ENCODE data around the gene TMED5.
"Not testable (repeated sequence)": the region's sequence is repeated elsewhere in the genome, so short reads cannot be mapped to it uniquely, and the experiment has no call there.

TMED5 gene

DNA sequence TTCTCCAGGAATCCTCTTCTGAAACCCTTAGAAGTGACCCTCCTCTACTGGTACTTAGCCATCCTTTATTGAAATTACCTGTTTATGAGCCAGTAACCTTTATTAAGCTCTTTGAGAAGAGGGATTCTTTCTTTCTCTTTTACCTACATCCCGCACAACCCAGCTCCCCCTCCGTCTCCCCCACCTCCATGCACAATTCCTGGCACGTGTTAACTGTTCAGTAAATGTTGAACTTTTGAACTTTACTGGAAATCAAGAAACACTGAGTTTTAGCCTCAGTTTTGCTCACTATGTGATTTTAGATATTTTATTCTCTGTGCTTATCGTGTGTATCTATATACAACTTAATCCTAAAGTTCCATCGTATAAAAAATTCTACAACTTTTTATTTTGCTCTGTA, 1.8 kb downstream of the TMED5 start:
- in situ Hi-C loops (cut with HindIII; ENCODE audit: low pct_ligation_motif_present, low sequenced_read_pairs), result no loop called here
- no peak for DNase-seq
- TF ChIP-seq, protein P1, sequence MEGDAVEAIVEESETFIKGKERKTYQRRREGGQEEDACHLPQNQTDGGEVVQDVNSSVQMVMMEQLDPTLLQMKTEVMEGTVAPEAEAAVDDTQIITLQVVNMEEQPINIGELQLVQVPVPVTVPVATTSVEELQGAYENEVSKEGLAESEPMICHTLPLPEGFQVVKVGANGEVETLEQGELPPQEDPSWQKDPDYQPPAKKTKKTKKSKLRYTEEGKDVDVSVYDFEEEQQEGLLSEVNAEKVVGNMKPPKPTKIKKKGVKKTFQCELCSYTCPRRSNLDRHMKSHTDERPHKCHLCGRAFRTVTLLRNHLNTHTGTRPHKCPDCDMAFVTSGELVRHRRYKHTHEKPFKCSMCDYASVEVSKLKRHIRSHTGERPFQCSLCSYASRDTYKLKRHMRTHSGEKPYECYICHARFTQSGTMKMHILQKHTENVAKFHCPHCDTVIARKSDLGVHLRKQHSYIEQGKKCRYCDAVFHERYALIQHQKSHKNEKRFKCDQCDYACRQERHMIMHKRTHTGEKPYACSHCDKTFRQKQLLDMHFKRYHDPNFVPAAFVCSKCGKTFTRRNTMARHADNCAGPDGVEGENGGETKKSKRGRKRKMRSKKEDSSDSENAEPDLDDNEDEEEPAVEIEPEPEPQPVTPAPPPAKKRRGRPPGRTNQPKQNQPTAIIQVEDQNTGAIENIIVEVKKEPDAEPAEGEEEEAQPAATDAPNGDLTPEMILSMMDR (IDR thresholded peaks at IDR 0.05; ENCODE audit: low read depth, low read length, missing control alignments), result no peak
- no peaks in the 10 kb centered on the region for H3K27me3 ChIP-seq (replicated peaks)
- H3K27ac ChIP-seq, result peak overlapping the region; percentile 90
- H3K4me3 ChIP-seq (ENCODE audit: low read depth, low read length), result peak overlapping the region; percentile 95
- H3K36me3 ChIP-seq (replicated peaks), result peaks cover 2% of the 10 kb centered on the region

DNA sequence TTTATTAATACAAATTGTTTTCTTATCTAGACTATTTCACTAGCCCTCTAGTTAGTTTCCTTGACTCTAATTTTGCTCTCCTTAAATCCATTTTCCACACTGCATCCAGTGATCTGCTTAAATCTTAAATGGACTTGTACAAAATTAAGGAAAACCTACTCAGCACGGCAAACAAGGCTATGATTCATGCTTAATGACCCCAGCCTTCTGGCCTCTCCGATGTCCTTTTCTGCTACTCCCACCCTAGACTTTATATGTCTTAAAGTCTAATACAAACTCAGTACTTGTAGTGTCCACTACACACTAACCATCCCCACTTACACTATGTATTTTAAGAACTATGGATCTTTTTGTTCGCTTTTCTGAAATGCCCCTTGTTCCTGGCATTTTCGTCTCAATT, 2.2 kb downstream of the TMED5 start:
- in situ Hi-C loops (cut with HindIII; ENCODE audit: low pct_ligation_motif_present, low sequenced_read_pairs), result no loop called here
- no peak for DNase-seq
- TF ChIP-seq, protein P1 (IDR thresholded peaks at IDR 0.05; ENCODE audit: low read depth, low read length, missing control alignments), result no peak
- Histone ChIP-seq H3K27me3 (replicated peaks) (no peaks in the 10 kb centered on the region), H3K4me3 (ENCODE audit: low read depth, low read length) (peak overlapping the region; percentile 95), H3K36me3 (replicated peaks) (peaks cover 2% of the 10 kb centered on the region), H3K27ac (peak overlapping the region; percentile 90)

DNA sequence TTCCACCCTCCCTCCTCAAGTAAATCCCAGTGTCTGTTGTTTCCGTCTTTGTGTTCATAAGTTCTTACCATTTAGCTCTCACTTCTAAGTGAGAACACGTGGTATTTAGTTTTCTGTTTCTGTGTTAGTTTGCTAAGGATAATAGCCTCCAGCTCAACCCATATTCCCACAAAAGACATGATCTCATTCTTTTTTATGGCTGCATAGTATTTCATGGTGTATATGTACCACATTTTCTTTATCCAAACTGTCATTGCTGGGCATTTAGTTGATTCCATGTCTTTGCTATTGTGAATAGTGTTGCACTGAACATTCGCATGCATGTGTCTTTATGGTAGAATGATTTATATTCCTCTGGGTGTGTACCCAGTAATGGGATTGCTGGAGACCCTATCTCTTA, 5.6 kb downstream of the TMED5 start:
- in situ Hi-C loops (cut with HindIII; ENCODE audit: low pct_ligation_motif_present, low sequenced_read_pairs); H3K27me3 ChIP-seq (replicated peaks); H3K27ac ChIP-seq; H3K36me3 ChIP-seq (replicated peaks); DNase-seq; H3K4me3 ChIP-seq (ENCODE audit: low read depth, low read length): not testable (repeated sequence)

DNA sequence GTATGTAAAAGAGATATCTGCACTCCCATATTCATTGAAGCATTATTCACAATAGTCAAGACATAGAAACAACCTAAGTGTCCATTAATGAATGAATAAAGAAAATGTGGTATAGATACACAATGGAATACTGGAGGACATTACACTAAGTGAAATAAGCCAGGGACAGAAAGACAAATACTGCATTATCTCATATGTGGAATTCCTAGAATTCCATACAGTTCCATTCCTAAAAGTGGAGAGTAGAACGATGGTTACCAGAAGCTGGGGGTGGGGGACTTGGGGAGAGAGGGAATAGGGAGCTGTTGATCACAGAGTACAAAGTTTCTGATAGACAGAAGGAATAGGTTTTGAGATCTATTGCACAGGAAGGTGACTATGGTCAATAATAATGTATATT, 7.4 kb downstream of the TMED5 start:
- in situ Hi-C loops (cut with HindIII; ENCODE audit: low pct_ligation_motif_present, low sequenced_read_pairs), result no loop called here
- Histone ChIP-seq H3K27ac (no peak overlapping the region), H3K27me3 (replicated peaks) (no peaks in the 10 kb centered on the region), H3K4me3 (ENCODE audit: low read depth, low read length) (no peak overlapping the region), H3K36me3 (replicated peaks) (peaks cover 2% of the 10 kb centered on the region)
- TF ChIP-seq, protein P1 (IDR thresholded peaks at IDR 0.05; ENCODE audit: low read depth, low read length, missing control alignments), result no peak
- DNase-seq, result no peak

DNA sequence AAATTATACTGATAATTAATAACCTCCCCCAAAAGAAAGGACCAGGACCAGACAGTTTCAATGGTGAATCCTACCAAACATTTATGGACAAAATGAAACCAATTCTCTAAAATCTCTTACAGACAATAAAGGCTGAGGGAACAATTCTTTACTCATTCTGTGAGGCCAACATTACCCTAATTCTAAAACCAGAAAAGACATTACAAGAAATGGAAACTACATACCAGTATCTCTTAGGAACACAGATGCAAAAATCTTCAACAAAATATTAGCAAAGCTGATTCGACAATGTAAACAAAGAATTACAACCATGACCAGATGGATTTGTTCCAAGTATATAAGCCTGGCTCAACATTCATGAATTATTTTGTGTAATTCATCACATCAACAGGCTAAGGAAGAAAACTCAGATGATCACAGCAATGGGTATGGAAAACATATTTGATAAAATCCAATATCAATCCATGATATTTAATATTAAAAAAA, 8.6 kb downstream of the TMED5 start:
- in situ Hi-C loops (cut with HindIII; ENCODE audit: low pct_ligation_motif_present, low sequenced_read_pairs), result no loop called here
- no peak overlapping the region for H3K4me3 ChIP-seq (ENCODE audit: low read depth, low read length)
- no peak for DNase-seq
- H3K36me3 ChIP-seq (replicated peaks), result peaks cover 2% of the 10 kb centered on the region
- TF ChIP-seq, protein P1 (IDR thresholded peaks at IDR 0.05; ENCODE audit: low read depth, low read length, missing control alignments), result no peak
- no peaks in the 10 kb centered on the region for H3K27me3 ChIP-seq (replicated peaks)
- H3K27ac ChIP-seq, result no peak overlapping the region

DNA sequence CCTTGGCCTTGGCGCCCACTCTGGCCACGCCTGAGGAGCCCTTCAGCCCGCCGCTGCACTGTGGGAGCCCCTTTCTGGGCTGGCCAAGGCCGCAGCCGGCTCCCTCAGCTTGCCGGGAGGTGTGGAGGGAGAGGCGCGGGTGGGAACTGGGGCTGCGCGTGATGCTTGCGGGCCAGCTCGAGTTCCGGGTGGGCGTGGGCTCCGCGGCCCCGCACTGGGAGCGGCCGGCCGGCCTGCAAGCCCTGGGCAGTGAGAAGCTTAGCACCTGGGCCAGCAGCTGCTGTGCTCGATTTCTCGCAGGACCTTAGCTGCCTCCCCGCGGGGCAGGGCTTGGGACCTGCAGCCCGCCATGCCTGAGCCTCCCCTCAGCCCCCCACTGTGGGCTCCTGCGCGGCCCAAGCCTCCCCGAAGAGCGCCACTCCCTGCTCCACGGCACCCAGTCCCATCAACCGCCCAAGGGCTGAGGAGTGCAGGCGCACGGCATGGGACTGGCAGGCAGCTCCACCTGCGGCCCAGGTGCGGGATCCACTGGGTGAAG, 10.0 kb downstream of the TMED5 start:
- in situ Hi-C loops (cut with HindIII; ENCODE audit: low pct_ligation_motif_present, low sequenced_read_pairs), result not testable (repeated sequence)

DNA sequence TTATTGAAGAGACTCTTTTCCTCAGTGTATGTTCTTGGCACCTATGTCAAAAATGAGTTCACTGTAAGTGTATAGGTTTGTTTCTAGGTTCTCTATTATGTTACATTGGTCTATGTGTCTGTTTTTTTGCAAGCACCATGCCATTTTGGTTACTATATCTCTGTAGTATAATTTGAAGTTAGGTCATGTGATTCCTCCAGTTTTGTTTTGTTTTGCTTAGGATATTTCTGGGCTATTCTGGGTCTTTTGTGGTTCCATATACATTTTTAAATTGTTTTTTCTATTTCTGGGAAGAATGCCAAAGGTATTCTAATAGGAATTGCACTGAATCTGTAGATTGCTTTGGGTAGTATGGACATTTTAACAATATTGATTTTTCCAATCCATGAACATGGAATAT, 13.2 kb downstream of the TMED5 start:
- Histone ChIP-seq H3K27me3 (replicated peaks) (no peaks in the 10 kb centered on the region), H3K4me3 (ENCODE audit: low read depth, low read length) (no peak overlapping the region), H3K36me3 (replicated peaks) (no peaks in the 10 kb centered on the region), H3K27ac (no peak overlapping the region)
- no peak for DNase-seq
- TF ChIP-seq, protein P1 (IDR thresholded peaks at IDR 0.05; ENCODE audit: low read depth, low read length, missing control alignments), result no peak
- in situ Hi-C loops (cut with HindIII; ENCODE audit: low pct_ligation_motif_present, low sequenced_read_pairs), result no loop called here

More for the DNA sequence above, 10.0 kb downstream of the TMED5 start:
- DNase-seq; H3K27me3 ChIP-seq (replicated peaks); H3K36me3 ChIP-seq (replicated peaks); H3K4me3 ChIP-seq (ENCODE audit: low read depth, low read length); H3K27ac ChIP-seq: not testable (repeated sequence)

DNA sequence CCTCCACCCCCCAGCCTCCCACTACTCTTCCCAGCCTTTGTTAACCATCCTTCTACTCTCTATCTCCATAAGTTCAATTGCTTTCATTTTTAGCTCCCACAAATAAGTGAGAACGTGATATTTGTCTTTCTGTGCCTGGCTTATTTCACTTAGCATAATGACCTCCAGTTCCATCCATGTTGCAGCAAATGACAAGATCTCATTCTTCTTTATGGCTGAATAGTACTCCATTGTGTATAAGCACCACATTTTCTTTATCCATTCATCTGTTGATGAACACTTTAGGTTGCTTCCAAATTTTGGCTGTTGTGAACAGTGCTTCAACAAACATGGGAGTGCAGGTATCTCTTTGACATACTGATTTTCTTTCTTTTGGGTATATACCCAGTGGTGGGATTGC, 14.3 kb downstream of the TMED5 start:
- H3K27me3 ChIP-seq (replicated peaks); in situ Hi-C loops (cut with HindIII; ENCODE audit: low pct_ligation_motif_present, low sequenced_read_pairs); DNase-seq; H3K36me3 ChIP-seq (replicated peaks); H3K27ac ChIP-seq; H3K4me3 ChIP-seq (ENCODE audit: low read depth, low read length): not testable (repeated sequence)
